ENCODE results near the gene IL15.
"Not testable (repeated sequence)": the region's sequence is repeated elsewhere in the genome, so short reads cannot be mapped to it uniquely, and the experiment has no call there.

The IL15 gene

GRCh38 chr4:141705048-141705746, 68.8 kb downstream of the IL15 start:
- no peak for DNase-seq

- no peak for DNase-seq
These were observed 69.5 kb downstream of the IL15 start for GRCh38 chr4:141705747-141706377.

GRCh38 chr4:141706445-141706844, 70.1 kb downstream of the IL15 start:
- no peak for DNase-seq

- no peak for DNase-seq
These were observed 74.8 kb downstream of the IL15 start for GRCh38 chr4:141711211-141711610.

- DNase-seq, result no peak
These were observed 76.8 kb downstream of the IL15 start for GRCh38 chr4:141713185-141713584.

- no peak for DNase-seq
These were observed 77.5 kb downstream of the IL15 start for GRCh38 chr4:141713771-141714445.

- DNase-seq, result no peak
These were observed 83.2 kb downstream of the IL15 start for GRCh38 chr4:141719585-141719984.

- DNase-seq, result no peak
These were observed 84.8 kb downstream of the IL15 start for GRCh38 chr4:141721174-141721573.

- no peak for DNase-seq
These were observed 88.3 kb downstream of the IL15 start for GRCh38 chr4:141724646-141725045.

- no peak for DNase-seq
These were observed 91.0 kb downstream of the IL15 start for GRCh38 chr4:141727420-141727819.

GRCh38 chr4:141730805-141731204, 94.4 kb downstream of the IL15 start:
- DNase-seq, result no peak

GRCh38 chr4:141731481-141731880, 95.1 kb downstream of the IL15 start:
- no peak for DNase-seq

- no peak for DNase-seq
These were observed 103.3 kb downstream of the IL15 start for GRCh38 chr4:141739636-141740035.

GRCh38 chr4:141746026-141746425, 109.6 kb downstream of the IL15 start:
- no peak for DNase-seq

- DNase-seq, result not testable (repeated sequence)
These were observed 115.4 kb downstream of the IL15 start for GRCh38 chr4:141751806-141752205.

- DNase-seq, result no peak
These were observed 120.9 kb downstream of the IL15 start for GRCh38 chr4:141757287-141757686.

- no peak for DNase-seq
These were observed 123.5 kb downstream of the IL15 start for GRCh38 chr4:141759796-141760425.

GRCh38 chr4:141761926-141762325, 125.5 kb downstream of the IL15 start:
- DNase-seq, result no peak

GRCh38 chr4:141763374-141763773, 127.0 kb downstream of the IL15 start:
- DNase-seq, result no peak

- DNase-seq, result no peak
These were observed 132.6 kb downstream of the IL15 start for GRCh38 chr4:141768954-141769353.

- no peak for DNase-seq
These were observed 135.8 kb downstream of the IL15 start for GRCh38 chr4:141771889-141772830.

- DNase-seq, result no peak
These were observed 136.5 kb downstream of the IL15 start for GRCh38 chr4:141772838-141773237.

All from hippocampal formation (tissue), 2 donors.